NOMO-1 treated with DMSO at 0.1 percent for 48 hours (cell line): ENCODE results near the gene DNAJB1.

Experiments used
- DNase-seq: peaks from one replicate; lab custom pipeline; 2025; ENCODE audit not compliant: unreplicated experiment; lab: John Stamatoyannopoulos, UW

Gene DNAJB1

DNA sequence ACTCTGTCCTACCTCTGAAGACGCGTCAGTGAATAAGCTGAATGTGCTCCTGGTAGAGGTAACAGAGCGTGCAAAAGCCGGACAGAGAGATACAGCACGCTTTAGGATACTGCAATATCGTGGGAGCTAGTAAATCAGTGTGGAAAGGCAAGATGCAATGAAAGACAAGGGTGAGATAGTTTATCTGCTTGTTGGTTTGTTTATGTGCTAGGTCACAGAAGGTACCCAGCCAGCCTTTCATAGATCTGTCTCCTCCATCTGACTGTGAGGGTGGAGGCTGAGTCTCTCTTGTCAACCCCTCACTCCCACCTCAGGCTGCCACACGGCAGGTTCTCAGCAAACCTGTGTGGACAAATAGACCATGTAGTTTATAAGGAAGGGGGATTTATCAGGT is 21.4 kb downstream of the DNAJB1 start:
- DNase-seq: no peak

DNA sequence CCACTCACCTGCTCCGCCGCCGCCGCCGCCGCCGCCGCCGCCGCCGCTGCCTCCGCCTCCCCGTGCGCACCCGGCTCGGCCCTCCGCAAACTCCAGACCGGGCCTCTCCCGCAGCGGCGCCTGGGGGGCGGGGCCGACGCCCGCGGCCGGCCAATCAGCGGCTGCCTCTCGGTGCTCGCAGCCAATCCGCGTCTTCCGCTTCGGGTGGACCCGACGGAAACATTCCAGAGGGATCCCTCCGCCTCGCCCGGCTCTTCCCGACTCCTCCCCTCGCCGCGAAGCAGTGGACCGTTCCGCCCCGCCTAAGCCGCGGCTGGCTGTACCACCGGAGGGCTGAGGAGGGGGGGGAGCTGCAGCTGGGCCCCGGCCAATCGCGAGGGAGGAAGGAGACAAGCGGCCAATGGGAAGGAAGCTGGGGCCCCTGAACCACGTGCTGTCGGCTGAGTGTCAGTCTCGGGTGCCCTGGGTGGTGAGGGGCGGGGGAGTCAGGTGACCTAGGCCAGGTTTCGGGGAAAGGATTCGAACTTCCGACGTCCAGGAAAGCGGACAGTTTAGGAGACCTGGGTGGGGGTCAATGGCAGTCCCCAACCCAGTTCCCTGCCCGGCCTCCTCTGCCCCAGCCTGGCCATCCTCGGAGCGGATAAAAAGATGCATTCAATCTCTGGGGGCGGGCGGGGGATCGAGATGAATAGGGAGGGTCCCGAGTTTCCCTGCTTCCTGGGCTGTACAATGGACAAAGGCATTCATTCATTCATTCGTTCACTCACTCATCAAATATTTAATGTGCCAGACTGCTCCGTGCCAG is 22.0 kb downstream of the DNAJB1 start, which contains the start of gene GIPC1:
GIPC1 (minus strand) TSS at position 99 of the 805 bp plus-strand sequence. CDS start 13,151 bp downstream, outside the sequence.
- DNase-seq: peak; percentile 83

DNA sequence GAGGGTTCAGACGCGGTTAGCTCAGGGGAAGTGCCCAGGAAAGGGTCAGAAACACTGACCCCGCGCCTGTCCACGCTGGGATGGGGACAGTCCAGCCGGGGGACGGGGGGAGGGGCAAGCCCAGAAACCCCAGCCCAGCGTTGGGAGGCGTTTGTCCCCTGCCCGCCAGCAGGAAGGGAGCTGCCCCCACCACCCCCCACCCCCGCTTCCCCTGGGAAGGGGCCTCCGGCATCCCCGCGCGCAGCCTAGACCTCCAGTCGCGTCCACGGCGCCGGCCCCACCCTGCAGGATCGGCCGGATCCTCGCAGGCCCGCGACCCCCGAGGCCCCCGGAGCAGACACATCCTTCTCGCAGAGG is 22.5 kb downstream of the DNAJB1 start:
- DNase-seq: no peak

DNA sequence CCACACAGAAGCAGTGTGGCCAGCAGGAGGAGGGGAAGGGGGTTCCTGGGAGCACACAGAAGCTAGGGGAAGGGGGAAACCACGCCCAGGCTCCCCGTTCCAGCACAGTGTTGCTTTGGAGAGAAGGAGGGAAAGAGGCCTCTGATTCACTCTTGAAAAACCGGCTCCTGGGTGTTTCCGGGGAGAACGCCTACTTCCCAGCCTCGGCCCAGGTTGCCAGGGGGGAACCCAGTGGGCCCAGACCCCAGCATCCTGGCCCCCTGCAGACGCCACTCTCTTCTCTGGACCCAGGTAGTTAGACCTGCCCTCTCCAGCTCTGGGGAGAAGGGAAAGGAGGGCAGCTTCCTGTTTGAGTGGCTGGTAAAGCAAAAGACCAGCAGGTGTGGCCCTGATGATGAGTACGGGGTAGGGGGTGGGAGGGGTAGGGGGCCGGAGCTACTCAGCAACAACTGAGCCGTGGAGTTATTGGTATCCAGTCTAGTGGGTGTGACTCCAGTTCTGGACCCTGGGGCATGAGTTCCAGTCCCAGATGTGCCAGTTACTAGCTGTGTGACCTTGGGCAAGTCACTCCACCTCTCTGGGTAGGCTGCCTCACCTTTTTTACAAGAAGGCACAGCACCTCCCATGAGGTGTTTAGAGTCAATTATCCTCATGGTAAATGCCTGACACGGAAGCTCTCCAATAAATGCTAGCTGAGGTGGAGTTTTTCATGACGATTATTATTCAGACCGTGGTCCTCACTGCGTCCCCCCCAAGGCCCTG is 23.1 kb downstream of the DNAJB1 start:
- DNase-seq: no peak

DNA sequence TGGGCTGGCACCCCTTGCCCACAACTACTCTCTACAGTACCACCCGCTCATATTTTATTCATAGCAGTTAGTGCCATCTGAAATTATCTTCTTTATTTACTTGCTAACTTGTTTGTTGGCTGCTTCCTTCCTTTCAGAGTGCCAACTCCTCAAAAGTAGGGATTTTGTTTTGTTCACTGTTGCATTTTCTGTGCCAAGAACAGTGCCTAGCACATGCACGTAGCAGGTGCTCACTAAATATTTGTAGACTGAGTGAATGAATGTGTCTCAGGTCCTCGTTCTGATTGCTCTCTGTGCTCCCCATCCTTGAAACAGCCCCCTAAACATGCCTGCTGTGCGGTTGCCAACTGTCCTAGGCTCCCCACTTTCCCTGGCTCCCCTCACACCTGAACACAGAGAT is 23.8 kb downstream of the DNAJB1 start:
- DNase-seq: no peak

DNA sequence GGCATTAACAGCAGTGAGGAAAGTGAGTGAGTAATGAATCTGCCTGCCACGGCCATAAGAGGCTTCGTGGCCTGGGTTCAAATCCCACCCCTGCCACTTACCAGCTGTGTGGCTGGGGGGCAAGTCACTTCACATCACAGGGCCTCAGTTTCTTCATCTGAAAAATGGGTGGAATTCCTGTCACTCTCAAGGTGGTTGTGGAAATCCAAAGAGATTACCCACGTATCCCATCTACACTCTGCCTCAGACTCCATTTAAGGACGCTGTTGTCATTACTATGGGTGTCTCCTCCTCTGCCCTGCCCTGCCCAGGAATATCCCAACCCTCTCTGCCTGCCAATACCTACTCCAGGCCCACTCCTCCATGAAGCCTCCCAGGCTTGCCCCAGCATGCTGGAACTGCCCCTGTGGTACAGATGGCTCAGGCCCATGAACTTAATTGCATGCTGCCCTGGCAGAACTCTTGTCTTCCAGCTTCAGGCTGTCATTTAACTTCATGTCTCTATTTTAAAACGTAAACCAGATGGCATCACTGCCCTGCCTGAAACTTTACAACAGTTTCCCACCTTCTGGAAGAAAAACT is 25.4 kb downstream of the DNAJB1 start:
- DNase-seq: no peak

DNA sequence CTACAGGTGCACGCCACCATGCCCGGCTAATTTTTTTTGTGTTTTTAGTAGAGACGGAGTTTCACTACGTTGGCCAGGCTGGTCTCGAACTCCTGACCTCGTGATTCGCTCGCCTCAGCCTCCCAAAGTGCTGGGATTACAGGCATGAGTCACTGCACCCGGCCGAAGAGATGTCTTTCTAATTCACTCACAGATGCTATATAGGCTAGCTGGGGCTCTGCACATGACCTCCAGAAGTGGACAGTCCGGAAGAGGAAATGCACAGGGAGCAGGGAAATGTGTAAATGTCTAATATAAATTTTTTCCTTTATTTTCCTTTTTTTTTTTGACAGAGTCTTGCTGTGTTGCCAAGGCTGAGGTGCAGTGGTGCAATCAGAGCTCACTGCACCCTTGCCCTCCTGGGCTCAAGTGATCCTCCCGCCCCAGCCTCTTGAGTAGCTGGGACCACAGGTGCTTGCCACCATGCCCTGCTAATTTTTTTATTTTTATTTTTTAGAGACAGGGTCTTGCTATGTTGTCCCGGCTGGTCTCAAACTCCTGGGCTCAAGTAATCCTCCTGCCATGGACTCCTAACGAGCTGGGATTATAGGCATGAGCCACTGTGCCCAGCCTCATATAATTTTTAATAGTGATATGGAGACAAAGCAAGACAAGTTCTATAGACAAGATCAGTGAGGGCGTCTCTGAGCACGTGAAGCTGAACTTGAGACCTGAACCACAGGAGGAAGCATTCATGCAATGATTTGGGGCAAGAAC is 30.6 kb downstream of the DNAJB1 start:
- DNase-seq: no peak

DNA sequence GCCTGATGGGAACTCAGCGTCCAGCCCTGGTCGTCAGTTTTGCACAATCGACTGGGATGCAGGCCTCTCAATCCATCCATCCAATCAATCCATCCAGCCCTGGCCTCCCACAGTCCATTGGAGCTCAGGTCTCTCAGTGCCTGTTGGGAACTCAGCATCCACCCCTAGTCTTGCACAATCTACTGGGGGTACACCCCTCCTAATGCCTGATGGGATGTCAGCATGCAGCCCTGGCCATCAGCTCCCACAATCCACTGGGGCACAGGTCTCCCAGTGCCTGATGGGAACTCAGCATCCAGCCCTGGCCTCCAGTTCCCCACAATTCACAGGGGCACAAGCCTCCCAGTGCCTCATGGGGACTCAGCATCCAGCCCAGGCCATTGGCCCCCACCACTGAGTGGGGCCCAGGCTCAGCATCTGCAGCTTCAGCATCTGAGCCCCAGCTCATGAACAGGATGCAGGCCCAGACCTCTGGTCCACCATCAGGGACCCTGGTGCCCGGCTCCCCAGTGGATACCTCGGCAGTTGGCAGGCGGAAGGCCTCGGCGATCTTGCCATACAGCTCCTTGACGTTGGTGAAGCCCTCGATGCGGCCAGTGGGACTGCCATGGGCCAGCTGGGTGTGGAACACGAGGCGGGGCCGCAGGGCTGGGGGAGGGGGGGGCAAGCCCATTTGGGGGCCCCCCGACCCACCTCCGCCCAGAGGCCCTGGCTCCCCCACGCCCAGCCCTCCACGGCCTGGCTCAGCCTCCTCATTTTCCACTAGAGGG is 35.8 kb downstream of the DNAJB1 start:
- no peak for DNase-seq

DNA sequence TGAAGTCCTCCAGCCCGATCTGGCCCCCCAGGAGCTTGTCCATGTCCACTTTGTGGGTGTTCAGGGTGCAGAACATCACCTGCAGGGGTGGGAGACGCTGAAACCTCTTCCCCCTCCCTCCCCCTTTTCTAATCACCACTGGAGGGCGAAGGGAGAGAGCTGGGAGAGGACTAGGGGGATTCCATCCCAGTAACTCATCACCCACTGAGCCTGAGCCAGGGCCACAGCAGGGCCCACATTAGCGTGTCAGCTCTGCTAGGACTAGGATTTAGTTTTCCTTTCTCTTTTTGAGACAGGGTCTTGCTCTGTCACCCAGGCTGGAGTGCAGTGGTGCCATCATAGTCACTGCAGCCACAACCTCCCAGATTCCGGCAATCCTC is 37.5 kb downstream of the DNAJB1 start:
- no peak for DNase-seq

DNA sequence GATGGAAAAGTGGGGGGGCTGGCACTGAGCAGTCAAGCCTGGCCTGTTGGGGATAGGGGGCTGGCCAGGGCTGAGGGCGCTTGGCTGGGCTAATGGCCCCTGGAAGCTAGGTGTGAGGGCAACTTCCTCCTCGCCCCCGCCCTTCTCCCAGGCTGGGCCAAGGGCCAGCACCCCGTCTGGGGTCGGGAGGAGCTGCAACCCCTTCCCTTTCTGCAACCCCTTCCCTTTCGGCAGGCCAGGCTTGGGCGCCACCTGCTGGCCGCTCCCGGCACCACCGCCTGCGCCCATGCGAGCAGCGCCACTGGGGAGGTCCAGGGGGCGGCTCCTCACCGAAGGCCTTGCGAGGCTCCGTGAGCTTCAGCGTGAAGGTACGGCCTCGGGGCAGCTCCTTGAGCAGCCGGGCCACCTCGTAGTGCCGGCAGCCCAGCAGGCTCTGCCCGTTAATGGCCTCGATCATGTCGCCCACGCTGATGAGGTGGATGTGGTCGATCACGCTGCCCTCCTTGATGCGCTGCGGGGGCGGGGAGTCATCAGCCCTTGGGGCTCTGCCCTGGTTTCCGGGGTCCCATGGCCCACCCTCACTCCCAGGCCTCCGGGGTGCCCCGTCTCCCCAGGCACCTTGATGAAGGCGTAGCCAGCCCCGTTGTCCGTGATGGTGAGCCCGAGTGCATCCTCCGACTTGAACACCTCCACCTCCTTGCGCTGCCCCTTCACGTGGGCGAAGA is 38.1 kb downstream of the DNAJB1 start:
- DNase-seq: peak; percentile 22

DNA sequence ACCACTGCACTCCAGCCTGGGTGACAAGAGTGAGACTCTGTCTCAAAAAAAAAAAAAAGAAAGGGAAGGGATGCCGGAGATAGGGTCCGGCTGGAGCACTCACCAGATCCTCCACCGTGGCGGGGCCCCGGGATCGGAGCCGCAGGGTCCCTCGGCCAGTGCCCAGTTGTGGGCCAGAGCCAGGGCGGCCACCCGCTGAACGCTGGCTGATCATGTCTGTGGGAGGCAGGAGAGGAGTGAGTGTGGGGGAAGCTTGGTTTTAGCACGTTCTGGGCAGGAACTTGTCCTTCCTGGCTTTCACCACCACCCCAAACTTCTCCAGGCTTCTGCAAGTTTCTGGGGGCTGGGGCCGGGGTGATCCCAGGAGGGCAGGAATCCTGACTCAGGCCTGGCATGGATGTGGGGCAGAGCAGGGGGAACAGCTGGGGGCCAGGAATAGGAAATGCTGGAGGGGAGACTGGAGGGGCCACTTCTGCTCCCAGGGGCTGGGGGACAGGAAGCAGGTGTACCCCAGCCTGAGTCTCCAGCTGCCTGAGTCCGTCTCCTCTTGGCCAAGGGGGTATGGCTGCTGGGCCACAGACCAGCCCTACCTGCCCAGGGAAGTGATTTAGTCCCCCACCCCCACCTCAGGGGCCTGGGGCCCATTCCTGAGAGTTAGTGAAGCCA is 38.8 kb downstream of the DNAJB1 start:
- DNase-seq: no peak

DNA sequence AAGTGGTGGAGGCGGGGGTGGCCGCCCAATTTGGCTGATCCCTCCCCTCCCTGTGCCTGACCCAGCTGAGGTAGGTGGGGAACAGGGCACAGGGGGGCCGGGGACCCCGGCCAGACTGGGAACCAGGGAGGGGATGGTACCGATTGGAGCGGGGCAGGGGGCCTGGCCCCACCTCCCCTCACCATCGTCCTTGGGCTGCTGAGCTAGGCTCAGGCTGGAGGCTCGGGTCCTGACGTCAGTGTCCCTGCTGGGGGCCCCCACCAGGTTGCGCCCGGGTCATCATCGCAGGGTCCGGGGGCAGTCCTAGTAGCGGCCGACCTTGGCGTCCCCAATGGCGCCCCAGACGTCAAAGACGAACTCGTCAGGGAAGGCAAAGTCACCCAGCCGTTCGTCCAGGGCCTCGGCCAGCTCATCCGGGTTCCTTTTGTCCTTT is 40.1 kb downstream of the DNAJB1 start:
- DNase-seq: no peak

DNA sequence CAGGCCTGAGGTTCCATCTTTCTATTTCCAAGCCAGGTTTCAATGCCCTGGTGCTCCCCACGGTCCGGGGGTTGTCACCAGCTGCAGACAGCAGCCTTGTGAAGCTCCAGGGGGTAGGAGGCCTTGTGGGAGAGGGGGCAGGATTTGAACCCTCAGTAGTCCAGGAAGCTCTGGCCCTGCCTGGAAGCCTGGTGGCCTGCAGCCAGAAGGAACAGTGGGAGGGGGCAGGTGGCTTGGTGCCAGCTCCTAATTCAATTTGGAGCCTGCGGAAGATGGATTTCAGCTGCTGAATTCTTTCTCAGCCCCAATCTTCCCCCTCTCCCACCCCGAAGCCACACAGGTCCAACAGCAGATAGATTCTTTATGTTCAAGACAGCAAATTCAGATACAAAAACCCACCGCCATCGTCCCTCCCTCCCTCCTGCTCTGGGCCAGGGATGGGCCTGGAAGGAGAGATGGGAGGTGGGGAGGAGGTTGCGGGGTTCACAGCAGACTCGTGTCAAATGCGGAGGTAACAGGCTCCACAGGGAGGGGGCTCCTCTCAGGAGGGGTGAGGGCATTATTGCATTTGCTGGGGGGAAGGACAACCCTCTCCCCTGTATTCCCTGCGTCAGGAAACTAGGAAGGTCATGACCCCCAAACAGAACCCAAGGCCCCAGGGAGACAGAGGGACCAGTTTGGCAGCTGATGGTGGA is 40.6 kb downstream of the DNAJB1 start:
- no peak for DNase-seq

DNA sequence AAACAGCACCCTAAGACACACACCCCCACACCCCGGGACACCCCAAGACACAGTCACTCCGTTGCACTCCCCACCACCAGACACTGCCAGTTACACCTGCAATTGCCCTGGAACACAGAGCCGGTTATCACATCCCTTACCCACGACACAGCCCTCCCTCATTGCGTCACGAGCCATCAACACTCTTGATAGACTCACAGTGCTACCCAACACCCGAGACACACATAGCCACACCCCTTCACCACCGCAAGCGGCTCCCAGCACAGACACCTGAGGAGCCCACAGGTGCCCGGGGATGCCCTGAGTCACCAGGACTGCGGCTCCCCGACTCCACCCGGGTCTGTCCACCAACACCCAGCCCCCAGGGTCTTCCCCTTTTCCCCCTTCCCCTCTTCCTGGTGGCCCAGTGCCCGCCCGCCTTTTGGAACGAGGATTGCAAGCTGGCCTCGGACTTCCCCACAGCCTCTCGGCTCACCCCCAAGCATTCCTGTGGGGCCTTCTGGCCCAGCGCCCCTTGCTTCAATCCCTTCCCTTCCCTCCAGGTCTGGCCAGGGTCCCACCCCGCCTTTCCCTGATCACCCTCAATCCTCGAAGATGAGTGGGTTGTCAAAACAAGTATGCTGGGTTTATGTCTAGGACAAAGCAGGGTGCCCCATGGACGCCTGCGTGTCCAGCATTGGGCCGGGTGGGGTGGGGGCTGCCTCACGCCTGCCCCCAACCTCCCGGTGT is 41.4 kb downstream of the DNAJB1 start:
- DNase-seq: peak; percentile 71

DNA sequence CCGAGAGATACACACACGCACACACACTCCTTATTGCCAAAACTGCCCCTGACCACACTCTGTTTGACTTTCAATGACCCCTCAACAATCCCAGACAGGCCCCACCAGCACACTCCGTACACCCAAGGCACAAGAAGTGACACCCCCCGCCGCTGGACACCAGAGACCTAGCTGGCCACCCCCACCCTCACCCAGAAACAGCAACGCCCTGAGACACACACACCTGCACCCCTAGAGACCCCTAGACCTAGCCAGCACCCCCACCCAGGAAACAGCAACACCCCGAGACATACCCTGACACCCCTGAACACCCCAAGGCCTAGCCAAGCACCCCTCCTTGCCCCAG is 41.9 kb downstream of the DNAJB1 start:
- no peak for DNase-seq

DNA sequence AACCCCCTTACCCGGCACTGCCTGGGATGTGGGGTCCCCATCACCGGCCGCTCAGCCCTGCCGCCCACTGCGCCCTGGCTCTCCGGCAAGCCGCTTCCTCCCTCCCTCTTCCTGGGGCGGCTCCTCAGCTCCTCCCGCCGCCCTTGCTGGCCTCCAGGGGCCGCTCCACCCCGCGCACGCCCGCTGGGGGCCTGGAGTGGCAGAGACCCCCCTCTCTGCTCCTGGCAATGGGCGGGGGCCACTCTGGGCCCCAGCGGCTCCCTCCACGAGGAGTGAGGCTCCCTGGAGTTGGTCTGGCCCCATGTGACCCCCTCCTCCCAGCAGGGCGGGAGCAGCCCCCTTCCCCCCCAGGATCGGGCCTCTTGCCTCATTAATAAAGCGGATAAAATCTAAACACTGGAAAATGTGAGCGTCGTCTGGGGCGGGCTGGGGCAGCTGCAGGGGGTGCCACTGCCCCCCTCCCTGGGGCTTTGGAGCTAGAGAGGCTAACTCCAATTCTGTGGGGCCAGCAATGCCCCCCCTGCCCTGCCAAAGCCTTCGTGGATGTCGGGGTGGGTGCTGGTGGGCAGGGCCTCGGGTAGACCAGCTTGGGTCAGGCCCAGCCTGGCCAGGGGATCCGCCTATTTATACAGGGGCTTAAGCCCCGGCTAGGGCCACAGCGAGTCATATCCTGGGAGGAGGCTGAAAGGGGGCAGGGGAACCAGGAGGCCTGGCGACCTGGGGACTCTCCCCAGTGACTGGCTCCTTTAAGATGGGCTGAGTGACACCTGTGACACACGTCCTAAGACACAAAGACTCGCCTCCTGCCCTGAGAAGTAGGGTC is 42.7 kb downstream of the DNAJB1 start, which contains the start of gene PTGER1:
PTGER1 (minus strand) TSS at position 104 of the 823 bp plus-strand sequence. CDS start 1,034 bp downstream, outside the sequence.
- peak; percentile 23 for DNase-seq

DNA sequence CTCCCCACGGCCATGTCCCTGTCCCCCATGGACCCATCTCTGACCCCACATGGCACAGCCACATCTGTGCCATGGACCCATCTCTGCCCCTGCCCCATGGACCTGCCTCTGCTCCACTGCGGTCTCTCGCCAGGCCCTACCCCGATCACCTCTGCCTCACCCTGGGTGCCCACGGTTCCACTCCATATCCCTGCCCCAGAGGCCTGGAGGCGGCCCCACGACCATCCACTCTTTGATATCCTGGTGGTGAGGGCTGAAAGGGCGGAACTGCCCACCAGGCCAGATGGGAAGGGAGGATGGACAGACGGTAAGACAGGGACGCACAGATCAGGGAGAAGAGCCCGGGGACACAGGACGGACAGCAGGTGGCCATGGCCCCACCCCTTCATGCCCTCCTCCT is 43.4 kb downstream of the DNAJB1 start:
- no peak for DNase-seq
